GM04504 (cell line): ENCODE data around the gene CLDN22.

Experiments
- DNase-seq: peaks from one replicate; pipeline ENCODE4 v3.0.0-alpha.2; 2012; ENCODE audit warnings: low read depth

Gene CLDN22

GRCh38 chr4:183321516-183321915 lies 1.4 kb upstream of the CLDN22 start:
- DNase-seq = no peak

- no peak for DNase-seq
Observed at GRCh38 chr4:183321079-183321478, 1.0 kb upstream of the CLDN22 start.

- no peak for DNase-seq
Observed at GRCh38 chr4:183318656-183319055, 1.4 kb downstream of the CLDN22 start.

- DNase-seq = no peak
Observed at GRCh38 chr4:183314806-183315205, 5.3 kb downstream of the CLDN22 start.

GRCh38 chr4:183314336-183314735 lies 5.7 kb downstream of the CLDN22 start:
- DNase-seq = no peak

GRCh38 chr4:183312841-183313240 lies 7.2 kb downstream of the CLDN22 start:
- no peak for DNase-seq

- DNase-seq = no peak
Observed at GRCh38 chr4:183306811-183307210, 13.3 kb downstream of the CLDN22 start.

- DNase-seq = no peak
Observed at GRCh38 chr4:183304538-183304937, 15.5 kb downstream of the CLDN22 start.

- no peak for DNase-seq
Observed at GRCh38 chr4:183304067-183304466, 16.0 kb downstream of the CLDN22 start.

- no peak for DNase-seq
Observed at GRCh38 chr4:183303301-183303700, 16.8 kb downstream of the CLDN22 start.

GRCh38 chr4:183300655-183301054 lies 19.4 kb downstream of the CLDN22 start:
- no peak for DNase-seq

- DNase-seq = no peak
Observed at GRCh38 chr4:183300070-183300469, 20.0 kb downstream of the CLDN22 start.

GRCh38 chr4:183299464-183299863 lies 20.6 kb downstream of the CLDN22 start:
- DNase-seq = no peak

- DNase-seq = no peak
Observed at GRCh38 chr4:183297675-183298074, 22.4 kb downstream of the CLDN22 start.

GRCh38 chr4:183295711-183296110 lies 24.4 kb downstream of the CLDN22 start:
- no peak for DNase-seq

- no peak for DNase-seq
Observed at GRCh38 chr4:183291070-183291469, 29.0 kb downstream of the CLDN22 start.

- DNase-seq = no peak
Observed at GRCh38 chr4:183289688-183290087, 30.4 kb downstream of the CLDN22 start.

GRCh38 chr4:183288955-183289354 lies 31.1 kb downstream of the CLDN22 start:
- DNase-seq = no peak

GRCh38 chr4:183287677-183288076 lies 32.4 kb downstream of the CLDN22 start:
- DNase-seq = no peak

- DNase-seq = no peak
Observed at GRCh38 chr4:183287309-183287659, 32.8 kb downstream of the CLDN22 start.

GRCh38 chr4:183286590-183287308 lies 33.3 kb downstream of the CLDN22 start:
- DNase-seq = no peak

GRCh38 chr4:183285886-183286285 lies 34.2 kb downstream of the CLDN22 start:
- DNase-seq = no peak

- DNase-seq = no peak
Observed at GRCh38 chr4:183284965-183285364, 35.1 kb downstream of the CLDN22 start.

GRCh38 chr4:183284258-183284785 lies 35.8 kb downstream of the CLDN22 start:
- no peak for DNase-seq
